GM12878 (cell line): Measurements from ENCODE around the gene PPP1CC. TPM values are rescaled to one million over a fixed set of nuclear protein-coding genes. Genes with fewer than 3 reads are reported as not detected.

Source experiments
- CEBPZ ChIP-seq: fragments of 150-350 bp; IDR thresholded peaks from 2 replicates; pipeline ENCODE4 v1.6.1; 2016; ENCODE audit warnings: low read depth, low read length
- CHD1 ChIP-seq: IDR thresholded peaks from 2 replicates; pipeline ENCODE4 v1.6.1; 2012; ENCODE audit warnings: low read depth, low read length, improper control_type of control experiment
- DPF2 ChIP-seq: fragments of 450-650 bp; IDR thresholded peaks from 2 replicates; pipeline ENCODE4 v1.6.1; 2017; ENCODE audit warnings: mild to moderate bottlenecking
- FOXM1 ChIP-seq: IDR thresholded peaks from 2 replicates; pipeline ENCODE4 v1.6.1; 2012; ENCODE audit warnings: low read depth, mild to moderate bottlenecking, inconsistent platforms, low read length, moderate library complexity
- HCFC1 ChIP-seq: fragments of 150-350 bp; IDR thresholded peaks from 2 replicates; pipeline ENCODE4 v1.6.1; 2014; ENCODE audit warnings: low read length
- IKZF1 ChIP-seq: fragments of 450-650 bp; conservative IDR thresholded peaks from 2 replicates; pipeline ENCODE4 v1.6.1; 2017; ENCODE audit warnings: antibody characterized with exemption, mild to moderate bottlenecking
- IRF4 ChIP-seq: IDR thresholded peaks from 2 replicates; pipeline ENCODE4 v1.6.1; 2011; ENCODE audit warnings: low read depth, low read length
- JUNB ChIP-seq: IDR thresholded peaks from 2 replicates; pipeline ENCODE4 v1.6.1; 2016; ENCODE audit warnings: antibody characterized with exemption, mild to moderate bottlenecking
- NR2C1 ChIP-seq: fragments of 450-650 bp; IDR thresholded peaks from 2 replicates; pipeline ENCODE4 v1.6.1; 2017; ENCODE audit warnings: antibody characterized with exemption, mild to moderate bottlenecking, moderate library complexity
- PKNOX1 ChIP-seq: fragments of 450-650 bp; IDR thresholded peaks from 2 replicates; pipeline ENCODE4 v1.6.1; 2016; ENCODE audit warnings: mild to moderate bottlenecking
- RELA ChIP-seq: fragments of 450-650 bp; IDR thresholded peaks from 2 replicates; pipeline ENCODE4 v1.8.0; 2014; ENCODE audit warnings: borderline replicate concordance; ENCODE audit not compliant: partially characterized antibody
- SRF ChIP-seq, 2 experiments: IDR thresholded peaks; 2 replicates each; pipeline ENCODE4 v1.6.1; 2011; ENCODE audit warnings: low read depth in 2 of 2, low read length in 2 of 2, mild to moderate bottlenecking in 1 of 2, moderate library complexity in 1 of 2
- ZBTB11 ChIP-seq: fragments of 450-650 bp; formaldehyde crosslinking; IDR thresholded peaks from 2 replicates; pipeline ENCODE4 v1.5.0; 2022; ENCODE audit warnings: mild to moderate bottlenecking, missing genetic modification characterization
- ZNF622 ChIP-seq: fragments of 450-650 bp; IDR thresholded peaks from 2 replicates; pipeline ENCODE4 v1.6.1; 2017; ENCODE audit warnings: mild to moderate bottlenecking, inconsistent platforms
- ZZZ3 ChIP-seq: IDR thresholded peaks from 2 replicates; pipeline ENCODE4 v1.6.1; 2011; ENCODE audit warnings: low read depth; ENCODE audit not compliant: control insufficient read depth, insufficient read length
- polyA plus RNA-seq, 11 experiments: library from polyadenylated mRNA; depleted of rRNA in 4 of 11; unstranded in 6 of 11; stranded (reverse) in 5 of 11; fragments of >200 nt; fragmentation: Nextera tagmentation in 4 of 11; fragmentation: Illumina TruSeq in 1 of 11; extraction: Ambion mirVana in 4 of 11; extraction: Trizol in 1 of 11; gene quantifications; 1 replicate in 1 of 11; 2 replicates in 10 of 11; pipeline versions ENCODE4 v1.2.1 to v1.2.3, GENCODE V29; 2011 to 2016; ENCODE audit warnings: inconsistent platforms in 2 of 11, missing spikeins in 2 of 11, low read depth in 1 of 11
- total RNA-seq, 4 experiments: library from RNA; depleted of rRNA in 3 of 4; stranded (reverse); fragments of >200 nt in 3 of 4; fragmentation: Illumina TruSeq in 1 of 4; extraction: Trizol in 1 of 4; gene quantifications; 2 replicates each; pipeline versions ENCODE4 v1.2.1 to v1.2.3, GENCODE V29; 2013 to 2021
- TF ChIP-seq, protein P1 (sequence below): fragments of 450-650 bp; IDR thresholded peaks from 2 replicates; pipeline ENCODE4 v1.6.1; 2017; ENCODE audit warnings: mild to moderate bottlenecking
- TF ChIP-seq, protein P2 (sequence below): fragments of 450-650 bp; IDR thresholded peaks from 2 replicates; pipeline ENCODE4 v1.6.1; 2018; ENCODE audit warnings: borderline replicate concordance, mild to moderate bottlenecking; ENCODE audit not compliant: partially characterized antibody

Gene PPP1CC
- total and polyA plus RNA-seq, 10 of the 15 experiments (the other 5 are each of a cell fraction or from before 2014, with no cell fraction given) = 64.4 to 279 (median 157) TPM

DNA sequence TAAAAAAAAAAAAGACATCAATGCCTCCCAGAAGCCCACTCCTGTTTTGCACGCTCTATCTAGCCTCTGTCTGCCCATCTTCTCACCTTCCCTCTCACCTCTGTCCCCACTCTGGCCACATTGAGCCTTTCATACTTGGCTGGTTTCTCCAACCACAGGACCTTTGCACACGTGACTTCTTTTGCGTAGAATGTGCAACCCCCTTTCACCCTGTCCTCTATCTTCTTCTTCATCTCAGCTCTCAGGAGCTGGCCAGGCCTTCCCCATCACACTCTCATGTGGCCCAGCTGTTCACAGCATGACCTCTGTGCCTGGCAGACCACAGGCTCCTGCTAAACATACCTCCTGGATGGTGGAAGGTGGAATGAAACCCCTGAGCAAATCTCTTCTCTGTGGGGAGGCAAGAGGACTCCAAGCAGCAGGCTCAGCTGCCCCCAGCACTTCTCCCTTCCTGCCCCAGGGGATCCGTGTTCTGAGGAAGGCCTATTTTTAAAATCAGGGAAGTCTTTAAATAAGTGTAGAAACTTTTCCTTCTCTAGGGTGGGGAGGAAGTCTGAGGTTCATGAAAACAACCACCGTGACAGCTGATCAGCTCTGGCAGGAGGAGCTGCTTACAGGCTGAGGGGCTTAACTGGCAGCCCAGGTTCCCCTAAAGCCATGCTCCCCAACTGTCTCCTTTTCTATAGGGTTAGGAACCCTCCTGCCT, 65.3 kb downstream of the PPP1CC start (continued):
- TF ChIP-seq SRF (IDR thresholded peaks at IDR 0.05; ENCODE audit: low read depth in 2 of 2, low read length in 2 of 2) (no peak), DPF2 (peak; percentile 61; the same call in 1 of the 2 replicates), ZNF622 (no peak), IRF4 (no peak), PKNOX1 (peak; percentile 37), HCFC1 (no peak), ZZZ3 (no peak), RELA (peak; percentile 74), CEBPZ (no peak), IKZF1 (peak; percentile 98), ZBTB11 (CRISPR knock-in tag) (no peak), JUNB (no peak), CHD1 (no peak), NR2C1 (no peak), FOXM1 (peak; percentile 54; the same call in 1 of the 2 replicates)
- TF ChIP-seq, protein P1, sequence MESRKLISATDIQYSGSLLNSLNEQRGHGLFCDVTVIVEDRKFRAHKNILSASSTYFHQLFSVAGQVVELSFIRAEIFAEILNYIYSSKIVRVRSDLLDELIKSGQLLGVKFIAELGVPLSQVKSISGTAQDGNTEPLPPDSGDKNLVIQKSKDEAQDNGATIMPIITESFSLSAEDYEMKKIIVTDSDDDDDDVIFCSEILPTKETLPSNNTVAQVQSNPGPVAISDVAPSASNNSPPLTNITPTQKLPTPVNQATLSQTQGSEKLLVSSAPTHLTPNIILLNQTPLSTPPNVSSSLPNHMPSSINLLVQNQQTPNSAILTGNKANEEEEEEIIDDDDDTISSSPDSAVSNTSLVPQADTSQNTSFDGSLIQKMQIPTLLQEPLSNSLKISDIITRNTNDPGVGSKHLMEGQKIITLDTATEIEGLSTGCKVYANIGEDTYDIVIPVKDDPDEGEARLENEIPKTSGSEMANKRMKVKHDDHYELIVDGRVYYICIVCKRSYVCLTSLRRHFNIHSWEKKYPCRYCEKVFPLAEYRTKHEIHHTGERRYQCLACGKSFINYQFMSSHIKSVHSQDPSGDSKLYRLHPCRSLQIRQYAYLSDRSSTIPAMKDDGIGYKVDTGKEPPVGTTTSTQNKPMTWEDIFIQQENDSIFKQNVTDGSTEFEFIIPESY = no peak
- TF ChIP-seq, protein P2, sequence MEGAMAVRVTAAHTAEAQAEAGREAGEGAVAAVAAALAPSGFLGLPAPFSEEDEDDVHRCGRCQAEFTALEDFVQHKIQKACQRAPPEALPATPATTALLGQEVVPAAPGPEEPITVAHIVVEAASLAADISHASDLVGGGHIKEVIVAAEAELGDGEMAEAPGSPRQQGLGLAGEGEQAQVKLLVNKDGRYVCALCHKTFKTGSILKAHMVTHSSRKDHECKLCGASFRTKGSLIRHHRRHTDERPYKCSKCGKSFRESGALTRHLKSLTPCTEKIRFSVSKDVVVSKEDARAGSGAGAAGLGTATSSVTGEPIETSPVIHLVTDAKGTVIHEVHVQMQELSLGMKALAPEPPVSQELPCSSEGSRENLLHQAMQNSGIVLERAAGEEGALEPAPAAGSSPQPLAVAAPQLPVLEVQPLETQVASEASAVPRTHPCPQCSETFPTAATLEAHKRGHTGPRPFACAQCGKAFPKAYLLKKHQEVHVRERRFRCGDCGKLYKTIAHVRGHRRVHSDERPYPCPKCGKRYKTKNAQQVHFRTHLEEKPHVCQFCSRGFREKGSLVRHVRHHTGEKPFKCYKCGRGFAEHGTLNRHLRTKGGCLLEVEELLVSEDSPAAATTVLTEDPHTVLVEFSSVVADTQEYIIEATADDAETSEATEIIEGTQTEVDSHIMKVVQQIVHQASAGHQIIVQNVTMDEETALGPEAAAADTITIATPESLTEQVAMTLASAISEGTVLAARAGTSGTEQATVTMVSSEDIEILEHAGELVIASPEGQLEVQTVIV = no peak
